MM.1S (cell line): ENCODE data around the gene CCDC192.

ENCODE experiments used
- DNase-seq: peaks from one replicate; pipeline ENCODE4 v3.0.0-alpha.2; 2015
- H2AFZ ChIP-seq: fragments of 300-600 bp; sonication (generic); 2 replicates; pipeline ENCODE4 v1.6.0; 2016; ENCODE audit warnings: antibody characterized with exemption, low read length
- H3F3A ChIP-seq: fragments of 300-600 bp; sonication (generic); 2 replicates; pipeline ENCODE4 v1.6.1; 2016; ENCODE audit warnings: mild to moderate bottlenecking, antibody characterized with exemption, low read length, moderate library complexity, mixed read lengths; ENCODE audit not compliant: insufficient read depth
- H3K27ac ChIP-seq: fragments of 300-600 bp; sonication (generic); 2 replicates; pipeline ENCODE4 v1.5.1; 2016; ENCODE audit warnings: mild to moderate bottlenecking, low read length
- H3K27me3 ChIP-seq: fragments of 300-600 bp; sonication (generic); replicated peaks from 2 replicates; pipeline ENCODE4 v1.6.0; 2016; ENCODE audit warnings: low read length; ENCODE audit not compliant: insufficient read depth
- H3K36me3 ChIP-seq: fragments of 300-600 bp; sonication (generic); replicated peaks from 2 replicates; pipeline ENCODE4 v1.6.1; 2016; ENCODE audit warnings: mild to moderate bottlenecking, low read length, mixed read lengths; ENCODE audit not compliant: insufficient read depth
- H3K4me1 ChIP-seq: fragments of 300-600 bp; sonication (generic); 2 replicates; pipeline ENCODE4 v1.6.1; 2016; ENCODE audit warnings: low read length, mixed read lengths
- H3K4me2 ChIP-seq: fragments of 300-600 bp; sonication (generic); 2 replicates; pipeline ENCODE4 v1.6.0; 2016; ENCODE audit warnings: low read depth, low read length
- H3K4me3 ChIP-seq: fragments of 300-600 bp; sonication (generic); 2 replicates; pipeline ENCODE4 v1.5.1; 2016; ENCODE audit warnings: low read length, mixed read lengths
- H3K79me2 ChIP-seq: fragments of 300-600 bp; sonication (generic); 2 replicates; pipeline ENCODE4 v1.6.1; 2016; ENCODE audit warnings: mixed run types, low read length, mixed read lengths
- H3K9ac ChIP-seq: fragments of 300-600 bp; sonication (generic); 2 replicates; pipeline ENCODE4 v1.6.1; 2016; ENCODE audit warnings: low read length, mixed read lengths
- H3K9me2 ChIP-seq: fragments of 300-600 bp; sonication (generic); replicated peaks from 2 replicates; pipeline ENCODE4 v1.6.1; 2016; ENCODE audit warnings: mild to moderate bottlenecking, low read length, mixed read lengths; ENCODE audit not compliant: insufficient read depth
- H3K9me3 ChIP-seq: fragments of 300-600 bp; sonication (generic); replicated peaks from 2 replicates; pipeline ENCODE4 v1.6.1; 2016; ENCODE audit warnings: mild to moderate bottlenecking, low read length, mixed read lengths; ENCODE audit not compliant: insufficient read depth
- H4K20me1 ChIP-seq: fragments of 300-600 bp; sonication (generic); 2 replicates; pipeline ENCODE4 v1.6.1; 2016; ENCODE audit warnings: mild to moderate bottlenecking, low read length, moderate library complexity, mixed read lengths; ENCODE audit not compliant: insufficient read depth
- EZH2 ChIP-seq: fragments of 300-600 bp; sonication (generic); optimal IDR thresholded peaks from 2 replicates; pipeline ENCODE3; 2017; ENCODE audit warnings: low read depth, mild to moderate bottlenecking, antibody characterized with exemption, low read length, mixed read lengths
- EZH2phosphoT487 ChIP-seq: fragments of 300-600 bp; sonication (generic); IDR thresholded peaks from 2 replicates; pipeline ENCODE4 v1.6.1; 2018; ENCODE audit warnings: antibody characterized with exemption, low read length
- TF ChIP-seq, protein P1 (sequence below): fragments of 300-600 bp; sonication (generic); IDR thresholded peaks from 2 replicates; pipeline ENCODE4 v1.5.1; 2016; ENCODE audit warnings: antibody characterized with exemption, low read length, mixed read lengths

The CCDC192 gene

DNA sequence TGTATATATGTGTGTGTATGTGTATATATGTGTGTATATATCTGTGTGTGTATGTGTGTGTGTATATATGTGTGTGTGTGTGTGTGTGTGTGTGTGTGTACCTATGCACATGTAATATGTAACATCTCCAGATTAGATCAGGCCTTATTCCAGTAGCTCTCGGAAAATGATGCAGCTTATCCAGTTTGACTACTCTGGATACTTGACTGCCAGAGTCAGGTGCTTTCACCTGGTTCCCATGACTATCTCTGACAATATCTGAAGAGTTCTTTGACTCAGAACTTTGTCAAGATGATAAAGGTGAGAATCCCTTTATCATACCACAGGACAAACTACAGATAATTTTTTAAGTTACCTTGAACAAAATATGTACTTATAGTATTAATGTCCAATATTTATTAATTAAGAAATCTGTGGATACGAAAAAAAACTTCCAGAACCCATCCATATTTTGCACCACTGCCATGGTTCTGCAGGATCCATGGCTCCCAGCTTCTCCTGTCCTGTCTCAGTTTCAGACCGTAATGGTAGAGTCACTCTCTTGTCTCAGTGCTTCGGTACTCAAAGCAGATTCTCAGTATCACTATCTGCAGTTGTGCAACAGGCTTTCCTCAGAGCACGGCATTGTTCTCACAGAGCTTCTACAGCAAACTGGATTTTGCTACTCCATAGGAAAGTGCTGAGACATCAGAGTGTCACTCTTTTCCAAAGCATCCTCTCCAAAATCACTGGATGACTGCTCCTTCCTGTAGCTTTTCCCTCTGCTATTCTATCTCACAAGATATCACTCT lies 216.0 kb downstream of the CCDC192 start:
- peaks cover 4% of the 10 kb centered on the region; the same call in 1 of the 2 replicates for H3F3A ChIP-seq
- H3K9me3 ChIP-seq = no peaks in the 10 kb centered on the region
- no peaks in the 10 kb centered on the region for H3K79me2 ChIP-seq
- H4K20me1 ChIP-seq = no peaks in the 10 kb centered on the region
- TF ChIP-seq, protein P1, sequence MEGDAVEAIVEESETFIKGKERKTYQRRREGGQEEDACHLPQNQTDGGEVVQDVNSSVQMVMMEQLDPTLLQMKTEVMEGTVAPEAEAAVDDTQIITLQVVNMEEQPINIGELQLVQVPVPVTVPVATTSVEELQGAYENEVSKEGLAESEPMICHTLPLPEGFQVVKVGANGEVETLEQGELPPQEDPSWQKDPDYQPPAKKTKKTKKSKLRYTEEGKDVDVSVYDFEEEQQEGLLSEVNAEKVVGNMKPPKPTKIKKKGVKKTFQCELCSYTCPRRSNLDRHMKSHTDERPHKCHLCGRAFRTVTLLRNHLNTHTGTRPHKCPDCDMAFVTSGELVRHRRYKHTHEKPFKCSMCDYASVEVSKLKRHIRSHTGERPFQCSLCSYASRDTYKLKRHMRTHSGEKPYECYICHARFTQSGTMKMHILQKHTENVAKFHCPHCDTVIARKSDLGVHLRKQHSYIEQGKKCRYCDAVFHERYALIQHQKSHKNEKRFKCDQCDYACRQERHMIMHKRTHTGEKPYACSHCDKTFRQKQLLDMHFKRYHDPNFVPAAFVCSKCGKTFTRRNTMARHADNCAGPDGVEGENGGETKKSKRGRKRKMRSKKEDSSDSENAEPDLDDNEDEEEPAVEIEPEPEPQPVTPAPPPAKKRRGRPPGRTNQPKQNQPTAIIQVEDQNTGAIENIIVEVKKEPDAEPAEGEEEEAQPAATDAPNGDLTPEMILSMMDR = no peak
- TF ChIP-seq EZH2 = no peak
- no peaks in the 10 kb centered on the region for H3K36me3 ChIP-seq
- no peak overlapping the region for H3K4me3 ChIP-seq
- no peak overlapping the region for H2AFZ ChIP-seq
- peak overlapping the region; percentile 56 for H3K4me2 ChIP-seq
- no peak for DNase-seq
- no peak overlapping the region for H3K9ac ChIP-seq
- peaks cover 25% of the 10 kb centered on the region for H3K4me1 ChIP-seq
- no peaks in the 10 kb centered on the region for H3K27me3 ChIP-seq
- no peaks in the 10 kb centered on the region for H3K9me2 ChIP-seq
- H3K27ac ChIP-seq = no peak overlapping the region

DNA sequence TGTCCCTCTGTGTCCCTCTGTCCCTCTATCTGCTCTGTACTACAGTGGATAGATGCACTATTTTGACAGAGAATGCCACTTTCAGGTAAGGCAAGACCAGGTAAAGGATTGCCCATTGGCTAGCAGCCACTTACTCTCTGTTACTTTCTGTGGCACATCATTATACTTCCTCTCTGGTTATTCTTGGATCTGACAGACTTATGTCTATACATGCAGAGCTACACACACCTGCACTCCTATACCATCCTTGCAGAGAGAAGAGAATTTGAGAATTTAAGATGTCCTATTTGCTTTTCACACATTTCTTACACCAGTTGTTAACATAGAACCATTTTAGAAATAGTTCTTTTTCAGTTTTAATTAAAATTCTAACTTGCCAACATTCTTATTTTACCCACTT lies 216.6 kb downstream of the CCDC192 start:
- H3K9me3 ChIP-seq = no peaks in the 10 kb centered on the region
- H3K9me2 ChIP-seq = no peaks in the 10 kb centered on the region
- no peak overlapping the region for H2AFZ ChIP-seq
- no peaks in the 10 kb centered on the region for H4K20me1 ChIP-seq
- no peaks in the 10 kb centered on the region for H3K36me3 ChIP-seq
- H3K9ac ChIP-seq = no peak overlapping the region
- TF ChIP-seq EZH2phosphoT487 (no peak), EZH2 (no peak)
- TF ChIP-seq, protein P1 = no peak
- DNase-seq = peak; percentile 49
- no peaks in the 10 kb centered on the region for H3K79me2 ChIP-seq
- H3F3A ChIP-seq = peaks cover 4% of the 10 kb centered on the region; the same call in 1 of the 2 replicates
- no peak overlapping the region for H3K27ac ChIP-seq
- peaks cover 25% of the 10 kb centered on the region for H3K4me1 ChIP-seq
- no peak overlapping the region for H3K4me3 ChIP-seq
- peak overlapping the region; percentile 56 for H3K4me2 ChIP-seq
- H3K27me3 ChIP-seq = no peaks in the 10 kb centered on the region

DNA sequence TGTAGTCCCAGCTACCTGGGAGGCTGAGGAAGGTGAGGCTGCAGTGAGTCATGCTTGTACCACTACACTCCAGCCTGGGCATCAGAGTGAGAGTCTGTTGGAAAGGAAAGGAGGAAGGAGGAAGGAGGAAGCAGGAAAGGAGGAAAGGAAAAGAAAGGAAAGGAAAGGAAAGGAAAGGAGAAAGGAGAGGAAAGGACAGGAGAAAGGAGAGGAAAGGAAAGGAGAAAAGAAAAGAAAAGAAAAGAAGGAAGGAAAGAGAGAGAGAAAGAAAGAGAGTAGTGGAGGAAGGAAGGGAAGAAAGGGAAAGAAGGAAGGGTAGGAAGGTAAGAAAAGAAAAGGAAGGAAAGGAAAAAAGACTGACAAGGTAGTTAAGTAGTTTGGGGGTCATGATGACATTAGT lies 217.7 kb downstream of the CCDC192 start:
- Histone ChIP-seq H3K4me3 (no peak overlapping the region), H3K9ac (no peak overlapping the region), H3K9me3 (no peaks in the 10 kb centered on the region), H3K4me1 (peaks cover 25% of the 10 kb centered on the region), H3K4me2 (no peak overlapping the region), H3K36me3 (no peaks in the 10 kb centered on the region), H2AFZ (no peak overlapping the region), H3K79me2 (no peaks in the 10 kb centered on the region), H4K20me1 (no peaks in the 10 kb centered on the region), H3K27ac (no peak overlapping the region), H3F3A (peaks cover 4% of the 10 kb centered on the region; the same call in 1 of the 2 replicates), H3K27me3 (no peaks in the 10 kb centered on the region), H3K9me2 (no peaks in the 10 kb centered on the region)
- TF ChIP-seq EZH2phosphoT487 (no peak), EZH2 (no peak)
- TF ChIP-seq, protein P1 = no peak
- no peak for DNase-seq
